Activated naive CD8-positive, alpha-beta T cell (primary cell): ENCODE measurements around the gene HOXA11.

ENCODE experiments used
- H3K27ac Mint-ChIP-seq: one replicate; pipeline ENCODE4 v1.8.0; 2021; ENCODE audit warnings: mixed read lengths
- H3K27me3 Mint-ChIP-seq: one replicate; pipeline ENCODE4 v1.8.0; 2021; ENCODE audit warnings: mixed read lengths
- H3K36me3 Mint-ChIP-seq: one replicate; pipeline ENCODE4 v1.8.0; 2021; ENCODE audit warnings: mixed read lengths
- H3K4me1 Mint-ChIP-seq: one replicate; pipeline ENCODE4 v1.8.0; 2021; ENCODE audit warnings: low read depth, mixed read lengths
- H3K4me3 Mint-ChIP-seq: one replicate; pipeline ENCODE4 v1.8.0; 2021; ENCODE audit warnings: mild to moderate bottlenecking, mixed read lengths
- H3K9me3 Mint-ChIP-seq: one replicate; pipeline ENCODE4 v1.8.0; 2021; ENCODE audit warnings: low read depth, mixed read lengths

The HOXA11 gene

GRCh38 chr7:27139334-27140125, 45.5 kb downstream of the HOXA11 start:
- no peak overlapping the region for H3K27ac Mint-ChIP-seq
- H3K4me1 Mint-ChIP-seq: peaks cover 9% of the 10 kb centered on the region
- H3K4me3 Mint-ChIP-seq: no peak overlapping the region
- H3K27me3 Mint-ChIP-seq: peaks cover 34% of the 10 kb centered on the region
- no peaks in the 10 kb centered on the region for H3K36me3 Mint-ChIP-seq
- no peaks in the 10 kb centered on the region for H3K9me3 Mint-ChIP-seq

- Mint-ChIP-seq H3K4me1 (peaks cover 15% of the 10 kb centered on the region), H3K9me3 (no peaks in the 10 kb centered on the region), H3K27me3 (peaks cover 35% of the 10 kb centered on the region), H3K4me3 (no peak overlapping the region), H3K27ac (no peak overlapping the region), H3K36me3 (no peaks in the 10 kb centered on the region)
These were observed 46.1 kb downstream of the HOXA11 start for GRCh38 chr7:27138985-27139333.

DNA sequence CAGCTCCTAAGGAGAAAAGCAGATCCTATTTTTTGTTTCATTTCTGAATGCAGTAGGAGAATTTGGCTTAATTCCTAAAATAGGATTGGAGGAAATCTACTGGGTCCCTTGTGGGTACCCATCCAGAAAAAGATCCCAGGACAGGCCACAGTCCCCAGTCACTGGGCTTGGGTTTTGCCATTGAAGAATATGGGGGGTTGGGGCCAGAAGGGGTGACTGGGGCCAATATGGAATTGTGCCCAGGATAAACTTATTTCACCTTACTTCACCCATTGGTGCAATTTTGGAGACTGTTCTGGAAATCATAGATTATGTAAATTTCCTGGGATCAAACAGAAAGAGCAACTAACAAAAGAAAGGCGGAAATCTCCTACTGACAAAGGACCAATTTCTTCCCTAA, 46.6 kb downstream of the HOXA11 start:
- Mint-ChIP-seq H3K9me3 (no peaks in the 10 kb centered on the region), H3K27me3 (peaks cover 38% of the 10 kb centered on the region), H3K4me3 (no peak overlapping the region), H3K36me3 (no peaks in the 10 kb centered on the region), H3K4me1 (peaks cover 17% of the 10 kb centered on the region), H3K27ac (no peak overlapping the region)

- peaks cover 41% of the 10 kb centered on the region for H3K27me3 Mint-ChIP-seq
- H3K27ac Mint-ChIP-seq: no peak overlapping the region
- H3K4me1 Mint-ChIP-seq: peaks cover 17% of the 10 kb centered on the region
- H3K4me3 Mint-ChIP-seq: no peak overlapping the region
- no peaks in the 10 kb centered on the region for H3K9me3 Mint-ChIP-seq
- no peaks in the 10 kb centered on the region for H3K36me3 Mint-ChIP-seq
These were observed 47.3 kb downstream of the HOXA11 start for GRCh38 chr7:27137640-27138315.

GRCh38 chr7:27134392-27134791, 50.6 kb downstream of the HOXA11 start:
- Mint-ChIP-seq H3K27me3 (peaks cover 33% of the 10 kb centered on the region), H3K27ac (no peak overlapping the region), H3K9me3 (no peaks in the 10 kb centered on the region)

DNA sequence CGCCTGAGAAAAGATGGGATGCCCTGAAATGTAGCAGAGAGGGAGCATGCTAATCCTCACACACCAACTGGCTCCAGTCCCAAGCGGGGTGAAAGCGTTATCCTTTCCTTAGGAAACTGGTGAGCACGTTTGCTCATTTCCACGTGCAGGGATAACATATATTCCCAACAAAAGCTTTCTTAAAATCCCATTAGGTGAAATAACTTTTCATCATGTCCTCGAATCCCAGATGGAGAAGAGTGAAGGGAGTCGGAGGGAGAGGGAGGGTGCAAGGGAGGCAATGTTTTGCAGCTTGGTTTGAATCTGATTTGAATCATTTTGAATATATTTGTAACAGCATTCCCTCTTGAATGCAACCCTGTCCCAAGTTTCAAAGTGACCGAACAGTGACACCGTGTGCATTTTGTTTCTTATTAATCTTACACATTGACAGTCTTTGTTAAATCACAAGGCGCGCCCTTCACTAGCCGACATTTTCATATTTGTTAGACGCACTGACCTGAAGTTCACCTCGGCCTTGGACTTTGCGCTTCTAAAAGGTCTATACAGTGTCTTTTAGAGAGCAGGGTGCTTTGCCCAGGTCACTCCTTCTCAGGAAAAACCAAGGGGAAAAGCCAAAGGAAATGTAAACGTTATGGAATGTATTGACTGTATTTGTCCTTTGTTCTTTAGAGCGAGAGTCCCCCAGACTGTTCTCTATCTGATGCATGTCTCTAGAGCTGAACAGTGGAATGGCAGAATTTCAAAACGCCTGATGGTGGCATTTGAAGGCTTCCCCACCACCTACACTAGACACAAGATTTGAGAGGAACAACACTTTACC, 51.4 kb downstream of the HOXA11 start:
- Mint-ChIP-seq H3K27me3 (peaks cover 32% of the 10 kb centered on the region), H3K4me1 (peaks cover 17% of the 10 kb centered on the region), H3K4me3 (no peak overlapping the region), H3K27ac (peak overlapping the region; percentile 6), H3K9me3 (no peaks in the 10 kb centered on the region), H3K36me3 (no peaks in the 10 kb centered on the region)

More at GRCh38 chr7:27134392-27134791, 50.6 kb downstream of the HOXA11 start:
- Mint-ChIP-seq H3K36me3 (no peaks in the 10 kb centered on the region), H3K4me1 (peaks cover 17% of the 10 kb centered on the region), H3K4me3 (no peak overlapping the region)

DNA sequence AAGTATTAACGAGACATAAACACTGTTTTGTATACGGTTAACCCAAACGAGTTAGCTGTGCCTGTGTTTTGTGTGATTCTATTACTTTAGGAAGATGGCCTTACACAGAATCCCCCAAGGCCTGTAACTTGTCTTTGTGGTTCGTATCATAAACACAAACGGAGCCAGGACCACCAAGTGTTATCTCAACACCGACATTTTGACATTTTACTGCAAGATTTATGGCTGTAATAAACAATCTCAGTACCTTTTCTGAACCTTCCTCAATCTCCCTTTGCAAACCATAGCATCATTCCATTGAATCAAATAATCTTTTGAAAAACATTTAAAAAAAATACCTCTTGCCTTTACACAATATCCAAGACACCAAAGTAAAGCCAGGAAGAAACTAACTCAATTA, 52.1 kb downstream of the HOXA11 start:
- Mint-ChIP-seq H3K4me1 (peaks cover 17% of the 10 kb centered on the region), H3K9me3 (no peaks in the 10 kb centered on the region), H3K27me3 (peaks cover 32% of the 10 kb centered on the region), H3K36me3 (no peaks in the 10 kb centered on the region), H3K4me3 (no peak overlapping the region), H3K27ac (no peak overlapping the region)

DNA sequence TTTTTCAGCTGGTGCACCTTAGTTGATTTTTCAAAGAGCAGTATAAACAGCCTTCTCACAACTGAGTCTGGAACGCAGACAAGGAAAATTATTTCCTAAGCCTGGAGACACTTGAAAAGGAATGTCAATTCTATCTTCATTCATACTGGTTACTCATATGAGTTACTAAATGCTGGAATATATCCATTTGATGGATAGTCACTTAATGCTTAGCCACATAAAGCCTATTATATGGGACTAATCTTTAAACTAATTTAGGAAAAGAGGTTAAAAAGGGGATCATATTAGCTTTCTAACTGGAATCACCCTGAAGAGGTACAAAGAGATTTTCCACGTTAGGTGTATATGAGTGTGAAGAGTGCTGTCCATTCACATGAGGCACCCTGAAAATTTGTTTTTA, 52.8 kb downstream of the HOXA11 start:
- H3K27me3 Mint-ChIP-seq: peaks cover 30% of the 10 kb centered on the region
- no peaks in the 10 kb centered on the region for H3K36me3 Mint-ChIP-seq
- H3K4me1 Mint-ChIP-seq: peaks cover 17% of the 10 kb centered on the region
- H3K4me3 Mint-ChIP-seq: no peak overlapping the region
- no peaks in the 10 kb centered on the region for H3K9me3 Mint-ChIP-seq
- no peak overlapping the region for H3K27ac Mint-ChIP-seq

DNA sequence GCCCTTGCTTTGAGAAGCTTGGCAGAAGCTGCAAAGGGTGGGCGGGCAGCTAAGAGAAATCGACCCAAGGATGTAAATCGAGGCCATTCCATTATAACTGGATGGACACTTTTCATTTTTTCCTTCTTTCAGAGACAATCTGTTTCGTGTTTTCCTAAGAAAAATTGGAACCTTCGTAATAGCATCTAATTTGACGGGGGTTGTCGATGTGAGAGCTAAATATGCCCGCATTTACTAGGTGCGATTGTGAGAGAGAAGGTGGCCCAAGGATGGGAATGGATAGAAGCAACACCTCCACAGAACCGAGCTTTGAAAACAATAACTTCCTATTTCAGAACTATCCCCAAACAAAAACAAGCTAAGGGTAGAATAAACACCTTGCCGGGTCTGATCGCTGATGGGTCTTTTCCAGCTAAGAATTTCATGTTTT, 53.6 kb downstream of the HOXA11 start:
- H3K9me3 Mint-ChIP-seq: no peaks in the 10 kb centered on the region
- peaks cover 17% of the 10 kb centered on the region for H3K4me1 Mint-ChIP-seq
- H3K27me3 Mint-ChIP-seq: peaks cover 30% of the 10 kb centered on the region
- H3K4me3 Mint-ChIP-seq: peak overlapping the region; percentile 37
- H3K36me3 Mint-ChIP-seq: no peaks in the 10 kb centered on the region
- H3K27ac Mint-ChIP-seq: no peak overlapping the region
